Parathyroid adenoma (tissue), 2 donors: ENCODE measurements around the gene SPAG17.

ENCODE experiments used
- H2AFZ ChIP-seq: fragments of 300-600 bp; sonication (generic); one replicate; pipeline ENCODE4 v1.7.0; 2017; ENCODE audit warnings: antibody characterized with exemption, mild to moderate bottlenecking
- H3K27ac ChIP-seq: fragments of 300-600 bp; sonication (generic); one replicate; pipeline ENCODE4 v1.7.0; 2017
- H3K27me3 ChIP-seq: fragments of 300-600 bp; sonication (generic); one replicate; pipeline ENCODE4 v1.7.0; 2017; ENCODE audit warnings: low read length; ENCODE audit not compliant: control insufficient read depth, insufficient read depth
- H3K36me3 ChIP-seq: fragments of 300-600 bp; sonication (generic); one replicate; pipeline ENCODE4 v1.7.0; 2017; ENCODE audit warnings: low read length; ENCODE audit not compliant: control insufficient read depth, insufficient read depth
- H3K4me1 ChIP-seq: fragments of 300-600 bp; sonication (generic); one replicate; pipeline ENCODE4 v1.7.0; 2017; ENCODE audit warnings: control low read depth
- H3K4me2 ChIP-seq: fragments of 300-600 bp; sonication (generic); one replicate; pipeline ENCODE4 v1.7.0; 2017; ENCODE audit warnings: low read length
- H3K4me3 ChIP-seq: fragments of 300-600 bp; sonication (generic); one replicate; pipeline ENCODE4 v1.7.0; 2017; ENCODE audit warnings: low read depth, low read length
- H3K79me2 ChIP-seq: fragments of 300-600 bp; sonication (generic); one replicate; pipeline ENCODE4 v1.7.0; 2017; ENCODE audit warnings: control low read depth
- H3K9ac ChIP-seq: fragments of 300-600 bp; sonication (generic); one replicate; pipeline ENCODE4 v1.7.0; 2017; ENCODE audit warnings: mild to moderate bottlenecking
- H3K9me3 ChIP-seq: fragments of 300-600 bp; sonication (generic); one replicate; pipeline ENCODE4 v1.7.0; 2017; ENCODE audit warnings: low read length; ENCODE audit not compliant: control insufficient read depth
- CTCF ChIP-seq: fragments of 300-600 bp; sonication (generic); IDR thresholded peaks from one replicate; pipeline ENCODE4 v1.7.0; 2017; ENCODE audit warnings: antibody characterized with exemption, mild to moderate bottlenecking
- donor health status: primary hyperparathyroidism.

SPAG17 gene

GRCh38 chr1:118217141-118217838 lies 32.3 kb upstream of the SPAG17 start:
- H2AFZ ChIP-seq, result no peak overlapping the region
- no peak for TF ChIP-seq CTCF
- H3K79me2 ChIP-seq, result no peaks in the 10 kb centered on the region
- no peak overlapping the region for H3K27ac ChIP-seq
- H3K27me3 ChIP-seq, result no peaks in the 10 kb centered on the region
- H3K4me3 ChIP-seq, result no peak overlapping the region
- no peaks in the 10 kb centered on the region for H3K9me3 ChIP-seq
- H3K4me1 ChIP-seq, result no peaks in the 10 kb centered on the region
- H3K9ac ChIP-seq, result no peak overlapping the region
- H3K4me2 ChIP-seq, result no peak overlapping the region
- H3K36me3 ChIP-seq, result no peaks in the 10 kb centered on the region

- H3K9ac ChIP-seq, result no peak overlapping the region
- H3K4me1 ChIP-seq, result no peaks in the 10 kb centered on the region
- TF ChIP-seq CTCF, result no peak
- H2AFZ ChIP-seq, result no peak overlapping the region
- H3K36me3 ChIP-seq, result no peaks in the 10 kb centered on the region
- no peaks in the 10 kb centered on the region for H3K9me3 ChIP-seq
- no peaks in the 10 kb centered on the region for H3K27me3 ChIP-seq
- no peak overlapping the region for H3K4me3 ChIP-seq
- H3K27ac ChIP-seq, result no peak overlapping the region
- H3K79me2 ChIP-seq, result no peaks in the 10 kb centered on the region
- H3K4me2 ChIP-seq, result no peak overlapping the region
These were observed 29.8 kb upstream of the SPAG17 start for GRCh38 chr1:118214866-118215265.

- Histone ChIP-seq H3K27ac (no peak overlapping the region), H3K4me2 (no peak overlapping the region), H3K36me3 (no peaks in the 10 kb centered on the region), H2AFZ (no peak overlapping the region), H3K9me3 (no peaks in the 10 kb centered on the region), H3K27me3 (no peaks in the 10 kb centered on the region), H3K79me2 (no peaks in the 10 kb centered on the region), H3K9ac (no peak overlapping the region), H3K4me3 (no peak overlapping the region), H3K4me1 (no peaks in the 10 kb centered on the region)
- TF ChIP-seq CTCF, result no peak
These were observed 25.7 kb upstream of the SPAG17 start for GRCh38 chr1:118210723-118211110.

- no peak overlapping the region for H2AFZ ChIP-seq
- no peak overlapping the region for H3K27ac ChIP-seq
- H3K9ac ChIP-seq, result no peak overlapping the region
- H3K9me3 ChIP-seq, result no peaks in the 10 kb centered on the region
- no peaks in the 10 kb centered on the region for H3K79me2 ChIP-seq
- no peak overlapping the region for H3K4me2 ChIP-seq
- no peak overlapping the region for H3K4me3 ChIP-seq
- no peaks in the 10 kb centered on the region for H3K36me3 ChIP-seq
- no peak for TF ChIP-seq CTCF
- H3K27me3 ChIP-seq, result no peaks in the 10 kb centered on the region
- H3K4me1 ChIP-seq, result no peaks in the 10 kb centered on the region
These were observed 25.2 kb upstream of the SPAG17 start for GRCh38 chr1:118210051-118210722.

GRCh38 chr1:118209648-118210047 lies 24.6 kb upstream of the SPAG17 start:
- no peak overlapping the region for H3K4me3 ChIP-seq
- no peak overlapping the region for H2AFZ ChIP-seq
- H3K4me2 ChIP-seq, result no peak overlapping the region
- no peaks in the 10 kb centered on the region for H3K27me3 ChIP-seq
- no peaks in the 10 kb centered on the region for H3K79me2 ChIP-seq
- no peaks in the 10 kb centered on the region for H3K9me3 ChIP-seq
- H3K9ac ChIP-seq, result no peak overlapping the region
- H3K27ac ChIP-seq, result no peak overlapping the region
- no peak for TF ChIP-seq CTCF
- no peaks in the 10 kb centered on the region for H3K4me1 ChIP-seq
- H3K36me3 ChIP-seq, result no peaks in the 10 kb centered on the region
